Bone marrow (tissue), 2 donors: ENCODE data around the gene DLG2.

Experiments used
- DNase-seq, 2 donors: peaks; one replicate each; lab custom pipeline; 2025; lab: John Stamatoyannopoulos, UW

DLG2 gene

GRCh38 chr11:83847467-83848034, 1779.6 kb downstream of the DLG2 start:
- DNase-seq, result no peak

GRCh38 chr11:83845797-83846196, 1781.3 kb downstream of the DLG2 start:
- no peak for DNase-seq

GRCh38 chr11:83840326-83840725, 1786.8 kb downstream of the DLG2 start:
- no peak for DNase-seq

GRCh38 chr11:83836883-83837654, 1790.1 kb downstream of the DLG2 start:
- no peak for DNase-seq

- no peak for DNase-seq
Observed at GRCh38 chr11:83836065-83836464, 1791.1 kb downstream of the DLG2 start.

- no peak for DNase-seq
Observed at GRCh38 chr11:83835423-83835822, 1791.7 kb downstream of the DLG2 start.

GRCh38 chr11:83831929-83832328, 1795.2 kb downstream of the DLG2 start:
- no peak for DNase-seq

GRCh38 chr11:83827940-83828554, 1799.1 kb downstream of the DLG2 start:
- peak in 1 of 2 donors; percentile 4 for DNase-seq

- DNase-seq, result no peak
Observed at GRCh38 chr11:83827520-83827919, 1799.6 kb downstream of the DLG2 start.

GRCh38 chr11:83826078-83826477, 1801.1 kb downstream of the DLG2 start:
- DNase-seq, result no peak

GRCh38 chr11:83823461-83824025, 1803.6 kb downstream of the DLG2 start:
- no peak for DNase-seq

GRCh38 chr11:83819931-83820549, 1807.1 kb downstream of the DLG2 start:
- peak in 1 of 2 donors; percentile 30 for DNase-seq

GRCh38 chr11:83818349-83818748, 1808.8 kb downstream of the DLG2 start:
- DNase-seq, result no peak

- DNase-seq, result no peak
Observed at GRCh38 chr11:83816572-83817187, 1810.5 kb downstream of the DLG2 start.

- no peak for DNase-seq
Observed at GRCh38 chr11:83815736-83816135, 1811.4 kb downstream of the DLG2 start.

- no peak for DNase-seq
Observed at GRCh38 chr11:83813296-83813695, 1813.8 kb downstream of the DLG2 start.

GRCh38 chr11:83809274-83809673, 1817.9 kb downstream of the DLG2 start:
- no peak for DNase-seq

- no peak for DNase-seq
Observed at GRCh38 chr11:83801799-83802198, 1825.3 kb downstream of the DLG2 start.

- DNase-seq, result no peak
Observed at GRCh38 chr11:83793310-83793709, 1833.8 kb downstream of the DLG2 start.

- DNase-seq, result no peak
Observed at GRCh38 chr11:83791557-83791956, 1835.6 kb downstream of the DLG2 start.

- no peak for DNase-seq
Observed at GRCh38 chr11:83785942-83786341, 1841.2 kb downstream of the DLG2 start.

GRCh38 chr11:83784419-83784818, 1842.7 kb downstream of the DLG2 start:
- DNase-seq, result no peak
